ENCODE measurements around the gene RAX2. TPM values are rescaled to one million over a fixed set of nuclear protein-coding genes. Genes with fewer than 3 reads are reported as not detected.

The RAX2 gene
- total and polyA plus RNA-seq, 2 of the 13 experiments (the other 11 are each of a cell fraction or from before 2014, with no cell fraction given), result not detected

- TF ChIP-seq ZNF691 (CRISPR knock-in tag; IDR thresholded peaks at IDR 0.05; ENCODE audit: borderline replicate concordance, low read depth) (no peak), ZFP36L2 (CRISPR knock-in tag; IDR thresholded peaks at IDR 0.05) (no peak), ZNF710 (CRISPR knock-in tag; IDR thresholded peaks at IDR 0.05; ENCODE audit: borderline replicate concordance) (no peak), ZNF567 (CRISPR knock-in tag; IDR thresholded peaks at IDR 0.05; ENCODE audit: borderline replicate concordance) (no peak), ZBTB33 (CRISPR knock-in tag; IDR thresholded peaks at IDR 0.05) (peak; percentile 52), ERF (CRISPR knock-in tag; IDR thresholded peaks at IDR 0.05) (0 out of 2 replicates have a peak, but pooled peaks have one; percentile 27), PTBP1 (IDR thresholded peaks at IDR 0.05; ENCODE audit: low read depth, low read length, poor library complexity, severe bottlenecking) (no peak), MTA3 (CRISPR knock-in tag; IDR thresholded peaks at IDR 0.05) (no peak), HDAC1 (CRISPR knock-in tag; IDR thresholded peaks at IDR 0.05) (peak; percentile 89), SNAPC4 (CRISPR knock-in tag; IDR thresholded peaks at IDR 0.05) (no peak), ZNF18 (CRISPR knock-in tag; IDR thresholded peaks at IDR 0.05; ENCODE audit: insufficient replicate concordance) (peak; percentile 51), PCBP1 (IDR thresholded peaks at IDR 0.05; ENCODE audit: borderline replicate concordance, low read depth, low read length) (0 out of 2 replicates have a peak, but pooled peaks have one; percentile 74), ELF4 (CRISPR knock-in tag; IDR thresholded peaks at IDR 0.05; ENCODE audit: borderline replicate concordance) (no peak), ZBTB21 (CRISPR knock-in tag; IDR thresholded peaks at IDR 0.05) (no peak)
Measured at GRCh38 chr19:3761382-3762129, 10.5 kb downstream of the RAX2 start, which contains the start of gene APBA3 (continued).
